Fibroblast of the aortic adventitia (primary cell): Measurements from ENCODE around the gene LRRC28. TPM values are rescaled to one million over a fixed set of nuclear protein-coding genes. Genes with fewer than 3 reads are reported as not detected.

Experiments
- DNase-seq: peaks from one replicate; pipeline ENCODE4 v3.0.0-alpha.2; 2010; ENCODE audit warnings: low read depth
- H3K4me3 ChIP-seq: 2 replicates; pipeline ENCODE4 v1.5.1; 2011; ENCODE audit warnings: low read depth, mild to moderate bottlenecking, control low read depth, low read length, moderate library complexity
- CTCF ChIP-seq: IDR thresholded peaks from 2 replicates; pipeline ENCODE4 v1.5.1; 2011; ENCODE audit warnings: mild to moderate bottlenecking, low read length, control low read depth, inconsistent platforms; ENCODE audit not compliant: insufficient read depth
- total RNA-seq: library from RNA; depleted of rRNA; stranded (reverse); fragments of >200 nt; gene quantifications from 2 replicates; pipeline ENCODE4 v1.2.3, GENCODE V29; 2012; ENCODE audit warnings: low replicate concordance

The LRRC28 gene
- total RNA-seq, 1 donor = 28.0 TPM

GRCh38 chr15:99347574-99347973 lies 96.3 kb downstream of the LRRC28 start:
- peak; percentile 35 for DNase-seq
- no peak overlapping the region for H3K4me3 ChIP-seq
- TF ChIP-seq CTCF = no peak

GRCh38 chr15:99348412-99348811 lies 97.1 kb downstream of the LRRC28 start:
- DNase-seq = no peak
- no peak overlapping the region for H3K4me3 ChIP-seq
- TF ChIP-seq CTCF = no peak

- H3K4me3 ChIP-seq = no peak overlapping the region
- no peak for TF ChIP-seq CTCF
- DNase-seq = no peak
Observed at GRCh38 chr15:99350408-99350807, 99.1 kb downstream of the LRRC28 start.

- no peak overlapping the region for H3K4me3 ChIP-seq
- no peak for TF ChIP-seq CTCF
- no peak for DNase-seq
Observed at GRCh38 chr15:99359769-99360168, 108.5 kb downstream of the LRRC28 start.

GRCh38 chr15:99361545-99362185 lies 110.4 kb downstream of the LRRC28 start:
- no peak overlapping the region for H3K4me3 ChIP-seq
- peak; percentile 55 for TF ChIP-seq CTCF
- DNase-seq = peak; percentile 38

- no peak for DNase-seq
- no peak for TF ChIP-seq CTCF
- H3K4me3 ChIP-seq = no peak overlapping the region
Observed at GRCh38 chr15:99365242-99365641, 114.0 kb downstream of the LRRC28 start.

- no peak for TF ChIP-seq CTCF
- no peak for DNase-seq
- no peak overlapping the region for H3K4me3 ChIP-seq
Observed at GRCh38 chr15:99366013-99366412, 114.7 kb downstream of the LRRC28 start.
